Measurements from ENCODE around the gene NSUN4.

Gene NSUN4

DNA sequence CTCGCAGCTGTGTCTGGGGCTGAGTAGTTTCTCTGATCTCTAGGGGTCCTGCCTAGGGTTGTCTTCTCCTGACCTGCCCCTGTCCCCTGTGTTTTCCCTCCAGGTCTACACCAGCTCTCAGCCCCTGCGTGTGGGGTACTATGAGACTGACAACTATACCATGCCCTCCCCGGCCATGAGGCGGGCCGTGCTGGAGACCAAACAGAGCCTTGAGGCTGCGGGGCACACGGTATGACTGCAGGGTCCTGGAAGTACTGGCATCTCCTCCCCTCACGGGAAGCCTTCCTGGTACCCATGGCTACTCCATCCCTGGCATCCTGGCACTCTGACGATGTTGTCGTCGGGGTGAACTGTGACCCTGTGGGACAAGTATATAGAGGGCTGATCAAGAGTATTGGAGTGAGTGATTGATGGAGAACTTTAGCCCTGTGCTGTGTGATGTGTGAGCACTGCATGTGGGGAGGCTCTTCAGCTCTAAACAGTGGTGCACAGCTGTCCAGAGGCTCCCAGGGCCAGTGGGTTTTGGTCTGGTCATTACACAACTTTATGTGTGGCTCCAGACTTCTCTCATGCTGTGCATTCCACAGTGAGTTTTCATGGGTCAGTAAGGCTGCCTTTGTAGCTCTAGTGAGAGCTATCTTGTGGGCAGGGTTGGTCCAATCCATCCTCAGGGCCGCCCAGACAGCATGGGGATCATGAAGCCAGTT lies 67.9 kb downstream of the NSUN4 start:
- no peak for DNase-seq

DNA sequence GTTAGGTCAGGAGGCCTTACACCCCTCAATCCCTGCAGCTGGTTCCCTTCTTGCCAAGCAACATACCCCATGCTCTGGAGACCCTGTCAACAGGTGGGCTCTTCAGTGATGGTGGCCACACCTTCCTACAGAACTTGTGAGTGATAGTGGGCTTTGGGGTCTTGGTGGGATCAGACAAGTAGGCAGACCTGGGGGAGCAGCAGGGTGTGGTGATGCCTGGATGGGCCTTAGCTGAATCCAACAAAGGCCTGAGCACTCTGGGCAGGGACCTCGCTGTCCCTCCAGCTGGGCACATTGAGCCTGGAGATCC lies 68.4 kb downstream of the NSUN4 start:
- no peak for DNase-seq

DNA sequence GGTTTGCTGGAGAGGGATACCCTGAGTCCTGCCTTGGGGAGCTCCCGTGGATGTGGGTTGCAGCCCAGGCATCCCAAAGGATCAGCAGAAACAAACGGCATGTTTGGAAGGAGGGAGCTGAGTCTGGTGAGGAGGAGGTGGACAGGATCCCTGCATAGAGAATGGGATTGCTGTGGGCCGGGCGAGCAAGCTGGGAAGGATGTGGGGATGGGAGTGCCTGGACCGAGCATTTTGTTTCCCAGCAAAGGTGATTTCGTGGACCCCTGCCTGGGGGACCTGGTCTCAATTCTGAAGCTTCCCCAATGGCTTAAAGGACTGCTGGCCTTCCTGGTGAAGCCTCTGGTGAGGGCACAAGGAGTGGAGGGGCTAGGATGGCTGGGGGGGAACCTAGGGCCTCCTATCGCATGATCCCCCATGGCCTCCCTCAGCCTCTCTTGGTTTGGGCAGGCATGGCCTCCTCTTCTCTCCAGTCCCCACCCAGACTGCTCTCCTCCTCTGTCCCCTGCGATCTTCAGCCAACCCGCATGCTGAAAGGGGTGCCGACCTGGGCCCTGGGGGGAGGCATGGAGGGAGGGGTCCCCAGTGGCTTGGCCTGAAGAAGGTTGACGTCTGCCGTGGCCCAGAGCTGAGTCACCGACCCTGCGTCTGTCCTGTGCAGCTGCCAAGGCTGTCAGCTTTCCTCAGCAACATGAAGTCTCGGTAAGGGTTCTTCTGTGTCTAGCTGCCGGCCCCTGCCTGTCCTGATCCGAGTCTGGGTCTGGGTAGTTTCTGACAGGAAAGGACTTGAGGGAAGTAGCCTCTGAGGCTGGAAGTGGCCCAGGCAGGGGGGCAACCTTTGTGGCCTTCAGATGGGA lies 69.8 kb downstream of the NSUN4 start:
- no peak for DNase-seq

DNA sequence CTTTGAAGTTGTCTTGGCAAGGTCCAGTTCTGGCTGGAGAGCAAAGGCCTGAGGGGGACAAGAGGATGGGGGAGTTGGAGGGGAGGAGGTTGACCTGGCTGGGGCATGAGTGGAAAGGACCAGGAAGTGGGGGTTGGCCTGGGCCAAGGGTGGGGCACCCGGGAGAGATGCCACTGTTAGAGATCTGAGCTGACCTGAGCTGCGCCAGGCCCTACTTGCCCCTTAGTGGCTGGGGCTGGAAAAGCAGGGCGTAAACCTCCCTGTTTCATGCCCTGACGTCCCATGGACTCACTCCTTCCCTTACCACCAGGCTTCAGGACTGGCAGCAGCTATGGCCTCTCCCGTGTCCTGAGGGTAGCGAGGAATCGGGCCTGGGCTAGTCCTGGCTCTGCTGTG lies 70.4 kb downstream of the NSUN4 start:
- no peak for DNase-seq

Data from fibroblast of skin of abdomen (primary cell).